Measurements from ENCODE around the gene TXN2. TPM values are rescaled to one million over a fixed set of nuclear protein-coding genes. Genes with fewer than 3 reads are reported as not detected.

Gene TXN2
- total RNA-seq, 2 experiments from 2014 or later = 96.5 to 101 TPM

GRCh38 chr22:36423461-36424404 is 57.7 kb downstream of the TXN2 start:
- H3K27ac Mint-ChIP-seq = no peak overlapping the region
- intact Hi-C loops (cut with micrococcal nuclease) = no loop called here
- DNase-seq (no peak), ATAC-seq (no peak)
- H3K36me3 Mint-ChIP-seq (ENCODE audit: low read depth) = no peaks in the 10 kb centered on the region
- H3K4me1 Mint-ChIP-seq (ENCODE audit: low read depth) = peaks cover 36% of the 10 kb centered on the region
- no peaks in the 10 kb centered on the region for H3K9me3 Mint-ChIP-seq
- H3K4me3 Mint-ChIP-seq = no peak overlapping the region
- no peaks in the 10 kb centered on the region for H3K27me3 Mint-ChIP-seq
- CTCF ChIA-PET = interaction anchor here (0.7 to 1.5 kb wide), 5 partner anchors 13 to 123 kb away, joined by 3 to 4 read pairs (median 3); no protein-coding TSS in a partner anchor
- no peak for TF ChIP-seq CTCF (IDR thresholded peaks at IDR 0.05)
- POLR2A ChIA-PET = interaction anchor here (1.0 to 2.5 kb wide), 5 partner anchors 8 to 47 kb away, joined by 3 to 10 read pairs (median 6); no protein-coding TSS in a partner anchor

DNA sequence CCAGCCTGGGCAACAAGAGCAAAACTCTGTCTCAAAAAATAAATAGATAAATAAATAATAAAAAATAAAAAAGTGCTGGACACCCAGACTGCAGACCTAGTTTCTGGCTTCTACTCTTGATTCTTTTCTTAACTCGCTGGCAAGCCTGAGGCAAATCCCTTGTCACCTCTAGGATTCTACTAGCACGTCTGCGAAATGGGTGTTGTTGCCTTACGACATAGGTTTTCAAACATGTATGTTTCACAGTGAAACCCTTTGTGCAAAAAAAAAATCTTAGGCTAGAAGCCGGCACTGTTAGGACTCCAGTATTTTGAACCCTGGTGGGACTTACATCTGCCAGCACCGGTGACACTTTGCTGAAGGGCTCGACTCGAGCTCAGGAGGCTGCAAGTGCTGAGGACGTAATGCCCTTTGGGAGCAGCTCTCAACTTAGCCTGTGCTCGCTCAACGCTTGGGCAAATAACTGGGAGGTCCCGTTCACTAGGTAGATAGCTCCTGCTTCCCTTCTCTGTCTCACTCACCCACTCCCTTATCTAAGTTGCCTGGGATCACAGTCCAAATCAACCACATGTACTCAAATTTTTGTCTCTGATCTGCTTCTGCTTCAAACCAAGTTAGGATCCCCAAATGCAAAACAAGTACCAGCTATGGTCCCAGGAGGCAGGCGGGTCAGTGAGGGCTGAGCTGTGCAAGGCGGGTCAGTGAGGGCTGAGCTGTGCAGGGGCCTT is 59.0 kb downstream of the TXN2 start:
- Mint-ChIP-seq H3K27me3 (no peaks in the 10 kb centered on the region), H3K9me3 (no peaks in the 10 kb centered on the region), H3K4me1 (ENCODE audit: low read depth) (peaks cover 36% of the 10 kb centered on the region), H3K36me3 (ENCODE audit: low read depth) (no peaks in the 10 kb centered on the region), H3K27ac (no peak overlapping the region), H3K4me3 (no peak overlapping the region)
- intact Hi-C loops (cut with micrococcal nuclease) = no loop called here
- no peak for TF ChIP-seq CTCF (IDR thresholded peaks at IDR 0.05)
- no peak for ATAC-seq
- POLR2A ChIA-PET = interaction anchor here (1.3 to 2.2 kb wide), 2 partner anchors 13 to 17 kb away, joined by 6 to 10 read pairs; no protein-coding TSS in a partner anchor
- CTCF ChIA-PET = interaction anchor here (1.0 to 1.5 kb wide), 3 partner anchors 20 to 243 kb away, joined by 3 read pairs; no protein-coding TSS in a partner anchor
- DNase-seq = no peak

DNA sequence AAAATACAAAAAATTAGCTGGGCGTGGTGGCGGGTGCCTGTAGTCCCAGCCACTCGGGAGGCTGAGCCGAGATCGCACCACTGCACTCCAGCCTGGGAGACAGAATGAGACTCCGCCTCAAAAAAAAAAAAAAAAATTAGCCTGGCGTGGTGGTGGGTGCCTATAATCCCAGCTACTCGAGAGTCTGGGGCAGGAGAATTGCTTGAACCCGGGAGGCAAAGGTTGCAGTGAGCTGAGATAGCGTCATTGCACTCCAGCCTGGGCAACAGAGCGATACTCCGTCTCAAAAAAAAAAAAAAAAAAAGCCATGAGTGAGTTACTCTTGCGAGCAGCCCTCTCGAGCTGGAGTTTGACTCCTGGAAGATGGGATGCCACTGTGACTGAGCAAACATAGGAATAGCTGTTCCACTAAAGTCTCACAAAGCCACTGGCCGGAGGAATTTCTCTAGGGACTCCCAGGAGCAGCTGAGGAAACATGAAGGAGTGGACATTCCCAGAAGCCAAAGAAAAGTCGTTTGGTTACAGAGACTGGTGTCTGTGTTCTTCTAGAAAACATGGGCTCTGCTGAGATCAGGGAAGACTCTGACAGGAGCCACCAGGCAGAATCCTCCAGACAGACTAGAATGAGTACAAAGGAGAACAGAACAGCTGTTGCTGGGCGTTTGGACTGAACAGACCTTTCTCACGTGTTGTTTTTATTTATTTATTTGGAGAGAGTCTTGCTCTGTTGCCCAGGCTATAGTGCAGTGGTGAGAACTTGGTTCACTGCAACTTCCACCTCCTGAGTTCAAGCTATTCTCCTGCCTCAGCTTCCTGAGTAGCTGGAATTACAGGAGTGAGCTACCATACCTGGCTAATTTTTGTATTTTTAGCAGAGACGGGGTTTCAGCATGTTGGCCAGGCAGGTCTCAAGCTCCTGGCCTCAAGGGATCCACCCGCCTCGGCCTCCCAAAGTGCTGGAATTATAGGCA is 61.2 kb downstream of the TXN2 start:
- Mint-ChIP-seq H3K27ac (peak overlapping the region; percentile 58), H3K4me3 (no peak overlapping the region), H3K27me3 (no peaks in the 10 kb centered on the region), H3K4me1 (ENCODE audit: low read depth) (peaks cover 26% of the 10 kb centered on the region), H3K9me3 (no peaks in the 10 kb centered on the region), H3K36me3 (ENCODE audit: low read depth) (no peaks in the 10 kb centered on the region)
- DNase-seq (no peak), ATAC-seq (no peak)
- CTCF ChIA-PET = interaction anchor here (1.3 to 1.4 kb wide), 2 partner anchors 10 to 51 kb away, joined by 3 to 4 read pairs; no protein-coding TSS in a partner anchor
- TF ChIP-seq CTCF (IDR thresholded peaks at IDR 0.05) = no peak
- intact Hi-C loops (cut with micrococcal nuclease) = no loop called here
- POLR2A ChIA-PET = interaction anchor here (0.9 to 2.1 kb wide), 3 partner anchors 15 to 46 kb away, joined by 3 to 7 read pairs (median 3); no protein-coding TSS in a partner anchor

- Mint-ChIP-seq H3K36me3 (ENCODE audit: low read depth) (no peaks in the 10 kb centered on the region), H3K4me1 (ENCODE audit: low read depth) (peaks cover 17% of the 10 kb centered on the region), H3K9me3 (no peaks in the 10 kb centered on the region), H3K27me3 (no peaks in the 10 kb centered on the region), H3K27ac (peak overlapping the region; percentile 58), H3K4me3 (peak overlapping the region; percentile 30)
- TF ChIP-seq CTCF (IDR thresholded peaks at IDR 0.05) = no peak
- DNase-seq (peak; percentile 16), ATAC-seq (peak; percentile 39)
- ChIA-PET CTCF (interaction anchor here (1.3 to 1.4 kb wide), 2 partner anchors 9 to 51 kb away, joined by 3 to 4 read pairs; no protein-coding TSS in a partner anchor), POLR2A (interaction anchor here (1.1 to 2.1 kb wide), 2 partner anchors 16 to 35 kb away, joined by 3 to 7 read pairs; no protein-coding TSS in a partner anchor)
- intact Hi-C loops (cut with micrococcal nuclease) = no loop called here
These were observed 62.1 kb downstream of the TXN2 start for GRCh38 chr22:36419177-36419911.

Data from activated CD8-positive, alpha-beta T cell treated with anti-CD3 and anti-CD28 coated beads for 36 hours (primary cell).